Tibial nerve (tissue), 4 donors: ENCODE measurements around the gene TRAP1. TPM values are rescaled to one million over a fixed set of nuclear protein-coding genes. Genes with fewer than 3 reads are reported as not detected.

Experiments used
- DNase-seq, 2 donors: peaks; one replicate each; pipeline ENCODE4 v3.0.0-alpha.2; 2019; ENCODE audit warnings: low spot score in 2 of 2
- H3K27ac ChIP-seq, 4 donors: fragments of 200-600 bp; sonication (generic) in 3 of 4; one replicate each; pipeline ENCODE4 v1.5.1; 2017 to 2019; ENCODE audit warnings: mild to moderate bottlenecking in 1 of 4
- H3K27me3 ChIP-seq, 2 donors: fragments of 200-600 bp; sonication (generic) in 1 of 2; one replicate each; pipeline versions ENCODE4 v1.5.1 to v1.6.0; 2017 to 2019
- H3K36me3 ChIP-seq, 3 donors: fragments of 200-600 bp; sonication (generic); one replicate each; pipeline ENCODE4 v1.5.1; 2018 to 2019
- H3K4me1 ChIP-seq, 4 donors: fragments of 200-600 bp; sonication (generic) in 3 of 4; one replicate each; pipeline ENCODE4 v1.5.1; 2017 to 2019
- H3K4me3 ChIP-seq, 4 donors: fragments of 200-600 bp; sonication (generic) in 3 of 4; one replicate each; pipeline ENCODE4 v1.5.1; 2017 to 2019; ENCODE audit warnings: mild to moderate bottlenecking in 1 of 4, moderate library complexity in 1 of 4
- H3K9me3 ChIP-seq, 4 donors: fragments of 200-600 bp; sonication (generic) in 3 of 4; one replicate each; pipeline ENCODE4 v1.5.1; 2017 to 2019
- EP300 ChIP-seq, 2 donors: sonication (generic); formaldehyde crosslinking; IDR thresholded peaks; one replicate each; pipeline ENCODE4 v1.6.1; 2017; ENCODE audit warnings: antibody characterized with exemption in 2 of 2, mild to moderate bottlenecking in 1 of 2
- POLR2A ChIP-seq, 2 donors: fragments of 450-650 bp; IDR thresholded peaks; one replicate each; pipeline ENCODE4 v1.6.1; 2017; ENCODE audit warnings: antibody characterized with exemption in 2 of 2, mild to moderate bottlenecking in 2 of 2, moderate library complexity in 2 of 2
- WGBS, 2 donors: methylation state at CpG; one replicate each; pipeline ENCODE4 v1.1.5; 2018; 5-methylcytosine and 5-hydroxymethylcytosine counted together
- total RNA-seq, 4 donors: library from RNA; depleted of rRNA; stranded (reverse); fragments of >200 nt; gene quantifications; one replicate each; pipeline ENCODE4 v1.1.0, GENCODE V29; 2016
- TF ChIP-seq, protein P1 (sequence below), 5 experiments: fragments of 200-600 bp in 3 of 5; fragments of 450-650 bp in 2 of 5; sonication (generic) in 3 of 5; IDR thresholded peaks; one replicate each; pipeline ENCODE4 v1.5.1; 2016 to 2019; ENCODE audit warnings: antibody characterized with exemption in 5 of 5, mild to moderate bottlenecking in 3 of 5, moderate library complexity in 2 of 5

TRAP1 gene
- total RNA-seq, result 100 to 1,000 TPM in 1 of 4 donors, 10 to 100 TPM in 3; 61.6 to 146 (median 74.2) TPM

DNA sequence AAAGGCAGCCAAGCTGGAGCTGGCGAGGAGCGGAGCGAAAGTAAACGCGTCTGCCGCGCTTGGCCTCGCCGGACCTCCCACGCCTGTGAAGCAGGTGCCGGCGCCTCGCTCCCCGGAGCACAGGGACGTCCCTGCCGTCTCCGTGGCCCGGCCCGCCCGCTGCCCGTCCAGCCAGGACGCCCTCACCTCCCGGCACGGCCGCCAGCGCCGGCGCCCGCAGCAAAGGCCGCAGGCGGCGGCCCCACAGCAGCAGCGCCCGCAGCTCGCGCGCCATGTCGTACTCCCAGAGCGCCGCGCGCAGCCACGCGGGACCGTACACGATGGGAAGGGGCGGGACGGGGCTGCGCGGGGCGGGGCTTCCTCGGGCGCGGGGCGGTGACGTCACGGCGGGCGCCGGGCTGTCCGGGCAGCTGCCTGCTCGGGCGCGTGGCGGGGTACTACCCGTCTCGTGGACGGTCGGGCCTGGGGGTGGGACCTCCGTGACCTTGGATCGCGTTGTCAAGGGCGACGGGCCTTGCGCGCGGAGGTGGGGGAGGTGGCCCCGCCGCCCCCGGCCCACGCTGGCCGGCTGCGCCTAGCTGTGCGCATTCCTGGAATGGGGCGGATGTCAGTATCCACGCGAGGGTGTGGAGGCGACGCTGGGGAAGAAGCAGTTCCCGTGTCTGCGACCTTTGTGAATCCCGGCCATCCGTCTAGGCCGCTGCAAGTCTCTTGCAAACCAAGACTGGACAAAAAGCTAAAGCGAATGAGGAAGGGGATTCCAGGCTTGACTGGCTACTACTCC lies at the start of gene TRAP1:
TRAP1 (minus strand) TSS at position 290 of the 784 bp plus-strand sequence; CDS start at position 274, 16 bp downstream.
- H3K9me3 ChIP-seq, result no peaks in the 10 kb centered on the region
- H3K27ac ChIP-seq, result peak within 1 kb of the TSS; percentile 85 to 95 (median 92)
- H3K4me1 ChIP-seq, result peaks cover 0 to 26% (median 5%) of the 10 kb centered on the region in 4 donors
- peaks cover 0 to 19% (median 0%) of the 10 kb centered on the region in 3 donors for H3K36me3 ChIP-seq
- H3K27me3 ChIP-seq, result no peaks in the 10 kb centered on the region
- 2 to 3% methylated on average over 35 to 45 of the region's 95 CpGs for WGBS, 2 donors
- peak; percentile 83 for DNase-seq
- TF ChIP-seq, protein P1, sequence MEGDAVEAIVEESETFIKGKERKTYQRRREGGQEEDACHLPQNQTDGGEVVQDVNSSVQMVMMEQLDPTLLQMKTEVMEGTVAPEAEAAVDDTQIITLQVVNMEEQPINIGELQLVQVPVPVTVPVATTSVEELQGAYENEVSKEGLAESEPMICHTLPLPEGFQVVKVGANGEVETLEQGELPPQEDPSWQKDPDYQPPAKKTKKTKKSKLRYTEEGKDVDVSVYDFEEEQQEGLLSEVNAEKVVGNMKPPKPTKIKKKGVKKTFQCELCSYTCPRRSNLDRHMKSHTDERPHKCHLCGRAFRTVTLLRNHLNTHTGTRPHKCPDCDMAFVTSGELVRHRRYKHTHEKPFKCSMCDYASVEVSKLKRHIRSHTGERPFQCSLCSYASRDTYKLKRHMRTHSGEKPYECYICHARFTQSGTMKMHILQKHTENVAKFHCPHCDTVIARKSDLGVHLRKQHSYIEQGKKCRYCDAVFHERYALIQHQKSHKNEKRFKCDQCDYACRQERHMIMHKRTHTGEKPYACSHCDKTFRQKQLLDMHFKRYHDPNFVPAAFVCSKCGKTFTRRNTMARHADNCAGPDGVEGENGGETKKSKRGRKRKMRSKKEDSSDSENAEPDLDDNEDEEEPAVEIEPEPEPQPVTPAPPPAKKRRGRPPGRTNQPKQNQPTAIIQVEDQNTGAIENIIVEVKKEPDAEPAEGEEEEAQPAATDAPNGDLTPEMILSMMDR (IDR thresholded peaks at IDR 0.05), result peak in 1 of 5 experiments; percentile 24
- TF ChIP-seq EP300 (IDR thresholded peaks at IDR 0.05) (peak in 1 of 2 donors; percentile 87), POLR2A (IDR thresholded peaks at IDR 0.05) (peak; percentile 45 to 85)
- H3K4me3 ChIP-seq, result peak within 1 kb of the TSS; percentile 80 to 96 (median 91)

DNA sequence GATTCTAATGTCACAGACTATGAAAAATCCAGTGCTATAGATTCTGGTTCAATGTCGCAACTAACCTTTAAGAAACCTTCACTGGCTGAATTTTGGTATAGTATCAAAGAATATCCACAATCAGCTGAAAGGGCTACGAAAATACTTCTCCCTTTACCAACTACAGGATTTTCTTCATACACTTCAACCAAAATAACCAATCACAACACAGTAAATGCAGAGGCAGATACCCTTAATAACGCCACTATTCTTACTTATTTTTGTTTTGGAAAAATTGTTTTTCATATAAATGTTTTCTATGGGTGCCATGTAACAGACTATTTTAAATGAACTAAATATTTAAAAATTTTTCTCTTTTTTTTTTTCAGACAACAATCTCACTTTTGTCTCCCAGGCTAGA lies 48.9 kb upstream of the TRAP1 start:
- no peak for DNase-seq
- Histone ChIP-seq H3K4me1 (peaks cover 0 to 18% (median 6%) of the 10 kb centered on the region in 4 donors), H3K9me3 (no peaks in the 10 kb centered on the region), H3K27me3 (no peaks in the 10 kb centered on the region), H3K27ac (no peak overlapping the region), H3K36me3 (peaks cover 6 to 95% (median 27%) of the 10 kb centered on the region in 3 donors), H3K4me3 (no peak overlapping the region)
- TF ChIP-seq POLR2A (IDR thresholded peaks at IDR 0.05) (no peak), EP300 (IDR thresholded peaks at IDR 0.05) (no peak)
- TF ChIP-seq, protein P1 (IDR thresholded peaks at IDR 0.05), result no peak
- WGBS, 2 donors, result 93 to 96% methylated on average over 3 of the region's 3 CpGs

DNA sequence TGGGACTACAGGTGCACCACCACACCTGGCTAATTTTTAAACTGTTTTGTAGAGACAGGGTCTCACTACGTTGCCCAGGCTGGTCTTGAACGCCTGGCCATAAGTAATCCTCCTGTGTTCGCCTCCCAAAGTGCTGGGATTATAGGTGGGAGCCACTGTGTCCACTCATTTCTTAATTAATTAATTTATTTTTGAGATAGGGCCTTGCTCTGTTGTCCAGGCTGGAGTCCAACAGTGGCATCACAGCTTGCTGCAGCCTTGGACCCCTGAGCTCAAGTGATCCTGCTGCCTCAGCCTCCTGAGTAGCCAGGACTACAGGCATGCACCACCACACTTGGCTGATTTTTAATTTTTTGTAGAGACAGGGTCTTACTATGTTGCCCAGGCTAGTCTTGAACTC lies 47.1 kb upstream of the TRAP1 start:
- no peaks in the 10 kb centered on the region for H3K9me3 ChIP-seq
- H3K4me3 ChIP-seq, result no peak overlapping the region
- H3K27me3 ChIP-seq, result no peaks in the 10 kb centered on the region
- no peak for DNase-seq
- WGBS, 2 donors, result 96 to 100% methylated on average over 3 of the region's 3 CpGs
- TF ChIP-seq, protein P1 (IDR thresholded peaks at IDR 0.05), result no peak
- TF ChIP-seq POLR2A (IDR thresholded peaks at IDR 0.05) (no peak), EP300 (IDR thresholded peaks at IDR 0.05) (no peak)
- H3K36me3 ChIP-seq, result peaks cover 6 to 86% (median 21%) of the 10 kb centered on the region in 3 donors
- H3K27ac ChIP-seq, result no peak overlapping the region
- peaks cover 0 to 25% (median 6%) of the 10 kb centered on the region in 4 donors for H3K4me1 ChIP-seq

DNA sequence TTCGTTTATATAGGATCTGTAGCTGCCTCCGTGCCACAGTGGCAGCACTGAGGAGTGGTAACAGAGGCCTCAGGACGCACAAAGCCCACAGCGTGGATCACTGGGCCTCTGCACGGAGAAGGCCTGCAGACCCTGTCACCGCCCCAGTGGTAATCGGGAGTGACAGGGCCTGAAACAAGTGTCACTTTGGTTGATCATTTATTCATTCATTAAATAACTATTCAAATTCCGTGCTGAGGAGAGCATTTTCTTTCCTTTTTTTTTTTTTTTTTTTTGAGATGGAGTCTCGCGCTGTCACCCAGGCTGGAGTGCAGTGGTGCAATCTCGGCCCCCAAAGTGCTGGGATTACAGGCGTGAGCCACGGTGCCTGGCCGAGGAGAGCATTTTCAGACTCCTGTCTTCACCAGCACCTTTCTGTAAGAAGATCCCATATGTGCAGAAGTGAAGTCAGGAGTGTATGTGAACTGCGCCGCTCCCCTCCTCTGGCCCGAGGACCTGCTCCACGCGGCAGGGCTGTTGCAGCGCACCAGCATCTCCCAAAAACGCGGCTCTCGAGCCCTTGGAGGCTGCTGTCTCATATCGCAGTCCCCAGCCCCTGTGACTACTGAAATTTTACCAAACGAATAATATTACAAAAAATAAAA lies 44.9 kb upstream of the TRAP1 start:
- peaks cover 6 to 87% (median 24%) of the 10 kb centered on the region in 3 donors for H3K36me3 ChIP-seq
- peaks cover 0 to 26% (median 6%) of the 10 kb centered on the region in 4 donors for H3K4me1 ChIP-seq
- no peak overlapping the region for H3K4me3 ChIP-seq
- 78 to 81% methylated on average over 25 of the region's 25 CpGs for WGBS, 2 donors
- TF ChIP-seq, protein P1 (IDR thresholded peaks at IDR 0.05), result no peak
- TF ChIP-seq POLR2A (IDR thresholded peaks at IDR 0.05) (no peak), EP300 (IDR thresholded peaks at IDR 0.05) (no peak)
- H3K9me3 ChIP-seq, result no peaks in the 10 kb centered on the region
- H3K27me3 ChIP-seq, result no peaks in the 10 kb centered on the region
- no peak overlapping the region for H3K27ac ChIP-seq
- DNase-seq, result no peak
